ENCODE data around the gene KMT2B. TPM values are rescaled to one million over a fixed set of nuclear protein-coding genes. Genes with fewer than 3 reads are reported as not detected.

The KMT2B gene
- total and polyA plus RNA-seq, 2 experiments from 2014 or later = 15.8 to 49.8 TPM

DNA sequence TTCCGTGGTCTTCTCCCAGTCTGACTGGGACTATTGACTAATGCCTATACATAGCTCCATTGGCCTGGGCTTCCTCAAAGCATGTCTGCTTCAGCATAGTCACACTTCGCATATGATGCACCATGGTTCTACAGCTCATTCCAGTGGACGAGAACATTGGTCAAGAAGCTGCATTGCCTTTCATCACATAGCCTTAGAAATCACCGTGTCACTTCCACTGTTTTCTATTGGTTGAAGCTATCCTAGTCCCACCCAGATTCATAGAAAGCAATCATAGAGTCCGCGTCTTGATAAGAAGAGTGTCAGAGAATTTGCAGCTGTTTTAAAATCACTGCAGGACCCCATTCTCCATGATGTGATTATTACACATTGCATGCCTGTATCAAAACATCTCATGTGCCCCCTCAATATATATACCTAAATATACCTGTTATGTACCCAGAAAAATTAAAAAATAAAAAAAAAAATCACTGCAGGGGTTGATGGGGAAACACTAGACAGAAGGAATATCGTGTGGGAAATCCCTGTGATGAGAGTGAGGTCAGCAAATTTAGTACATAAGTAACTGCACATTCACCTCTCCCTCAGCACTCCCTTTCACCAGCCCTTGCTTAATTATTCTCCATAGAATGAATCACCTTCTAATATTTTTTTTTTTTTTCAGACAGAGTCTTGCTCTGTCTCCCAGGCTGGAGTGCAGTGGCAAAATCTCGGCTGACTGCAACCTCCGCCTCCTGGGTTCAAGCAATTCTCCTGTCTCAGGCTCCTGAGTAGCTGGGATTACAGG lies 55.4 kb downstream of the KMT2B start (continued):
- TF ChIP-seq ZNF462 (CRISPR knock-in tag; IDR thresholded peaks at IDR 0.05) (no peak), EZH2phosphoT487 (IDR thresholded peaks at IDR 0.05; ENCODE audit: unreplicated experiment) (no peak), STAT1 (IDR thresholded peaks at IDR 0.05; ENCODE audit: unreplicated experiment) (no peak)

- Histone ChIP-seq H3K27ac (ENCODE audit: low read depth) (no peak overlapping the region), H3K9me2 (ENCODE audit: insufficient read depth) (no peaks in the 10 kb centered on the region), H3K36me3 (ENCODE audit: insufficient read depth) (no peaks in the 10 kb centered on the region), H3K4me3 (peak overlapping the region; percentile 65; the same call in 1 of the 2 replicates), H3K4me1 (ENCODE audit: insufficient read depth) (peaks cover 22% of the 10 kb centered on the region), H2AFZ (no peak overlapping the region), H3K4me2 (peak overlapping the region; percentile 62), H3F3A (replicated peaks; ENCODE audit: low read depth) (peaks cover 7% of the 10 kb centered on the region; the same call in 1 of the 2 replicates), H4K20me1 (replicated peaks; ENCODE audit: insufficient read depth) (no peaks in the 10 kb centered on the region; the same call in 1 of the 2 replicates), H3K79me2 (replicated peaks; ENCODE audit: insufficient read depth) (no peaks in the 10 kb centered on the region), H3K27me3 (ENCODE audit: insufficient read depth) (peaks cover 16% of the 10 kb centered on the region)
- Mint-ChIP-seq H3K9me3 (no peaks in the 10 kb centered on the region; the same call in 2 of the 3 replicates), H3K27me3 (ENCODE audit: insufficient read depth, low read depth, poor library complexity) (peaks cover 21% of the 10 kb centered on the region), H3K27ac (no peak overlapping the region), H3K4me3 (peak overlapping the region; percentile 1; the same call in 2 of the 3 replicates), H3K4me1 (peaks cover 32% of the 10 kb centered on the region), H3K36me3 (ENCODE audit: low read depth) (no peaks in the 10 kb centered on the region; the same call in 2 of the 3 replicates)
- ATAC-seq (no peak), DNase-seq (ENCODE audit: low spot score) (peak; percentile 37)
- TF ChIP-seq JUNB (IDR thresholded peaks at IDR 0.05; ENCODE audit: unreplicated experiment) (no peak), ZNF462 (CRISPR knock-in tag; IDR thresholded peaks at IDR 0.05) (no peak), CREB1 (CRISPR knock-in tag; IDR thresholded peaks at IDR 0.05; ENCODE audit: low read depth) (no peak), POLR2AphosphoS5 (IDR thresholded peaks at IDR 0.05; ENCODE audit: low read depth) (no peak), ZNF114 (CRISPR knock-in tag; IDR thresholded peaks at IDR 0.05) (no peak)
Measured at GRCh38 chr19:35774274-35775045, 56.7 kb downstream of the KMT2B start.
